Fibroblast of lung (primary cell): ENCODE data around the gene IFI27. TPM values are rescaled to one million over a fixed set of nuclear protein-coding genes. Genes with fewer than 3 reads are reported as not detected.

ENCODE experiments used
- DNase-seq, 2 donors: peaks; one replicate each; pipeline versions ENCODE4 v3.0.0 to v3.0.0-alpha.2; 2010; ENCODE audit warnings: low read depth in 2 of 2
- H2AFZ ChIP-seq: 2 replicates; pipeline ENCODE4 v1.5.1; 2012; ENCODE audit warnings: low read length, control low read depth, inconsistent platforms
- H3K27ac ChIP-seq: 2 replicates; pipeline ENCODE4 v1.5.1; 2011; ENCODE audit warnings: low read length, control low read depth; ENCODE audit not compliant: insufficient read depth
- H3K27me3 ChIP-seq: 2 replicates; pipeline ENCODE4 v1.5.1; 2011; ENCODE audit warnings: mild to moderate bottlenecking, low read length; ENCODE audit not compliant: control insufficient read depth, insufficient read depth
- H3K36me3 ChIP-seq: 2 replicates; pipeline ENCODE4 v1.5.1; 2011; ENCODE audit warnings: low read length; ENCODE audit not compliant: control insufficient read depth, insufficient read depth
- H3K4me1 ChIP-seq: 2 replicates; pipeline ENCODE4 v1.5.1; 2011; ENCODE audit warnings: low read length; ENCODE audit not compliant: control insufficient read depth, insufficient read depth; ENCODE audit errors: extremely low read depth
- H3K4me2 ChIP-seq: 2 replicates; pipeline ENCODE4 v1.5.1; 2011; ENCODE audit warnings: low read length, control low read depth; ENCODE audit not compliant: insufficient read depth; ENCODE audit errors: extremely low read depth
- H3K4me3 ChIP-seq, 4 experiments: fragments of 200-600 bp in 1 of 4; sonication (generic) in 1 of 4; replicated peaks in 1 of 4; 2 replicates each; pipeline ENCODE4 v1.5.1; 2011 to 2016; ENCODE audit warnings: low read length in 4 of 4, low read depth in 3 of 4, mild to moderate bottlenecking in 3 of 4, control low read depth in 2 of 4, inconsistent platforms in 1 of 4, mixed read lengths in 1 of 4; ENCODE audit not compliant: insufficient read depth in 1 of 4; ENCODE audit errors: control extremely low read depth in 1 of 4
- H3K79me2 ChIP-seq: 2 replicates; pipeline ENCODE4 v1.5.1; 2012; ENCODE audit warnings: mild to moderate bottlenecking, low read length, inconsistent platforms; ENCODE audit not compliant: control insufficient read depth, insufficient read depth
- H3K9ac ChIP-seq: 2 replicates; pipeline ENCODE4 v1.5.1; 2011; ENCODE audit warnings: mild to moderate bottlenecking, low read length, control low read depth; ENCODE audit not compliant: insufficient read depth
- H3K9me3 ChIP-seq: 2 replicates; pipeline ENCODE4 v1.5.1; 2012; ENCODE audit warnings: low read depth, low read length; ENCODE audit not compliant: control insufficient read depth, insufficient read depth
- H4K20me1 ChIP-seq: 2 replicates; pipeline ENCODE4 v1.5.1; 2011; ENCODE audit warnings: low read length; ENCODE audit not compliant: control insufficient read depth, insufficient read depth; ENCODE audit errors: extremely low read depth
- EZH2 ChIP-seq: IDR thresholded peaks from 2 replicates; pipeline ENCODE4 v1.5.1; 2012; ENCODE audit warnings: low read length, control low read depth, mild to moderate bottlenecking; ENCODE audit errors: missing control alignments
- polyA plus RNA-seq, 2 donors: library from polyadenylated mRNA; depleted of rRNA in 1 of 2; stranded (reverse) in 1 of 2; unstranded in 1 of 2; fragments of >200 nt; gene quantifications; 2 replicates each; pipeline ENCODE4 v1.2.1, GENCODE V29; 2011 to 2012; ENCODE audit warnings: missing spikeins in 1 of 2
- total RNA-seq: library from RNA; depleted of rRNA; stranded (reverse); fragments of >200 nt; gene quantifications from 2 replicates; pipeline ENCODE4 v1.2.1, GENCODE V29; 2014
- TF ChIP-seq, protein P1 (sequence below), 2 donors: IDR thresholded peaks in 1 of 2; conservative IDR thresholded peaks in 1 of 2; 1 replicate in 1 of 2; 2 replicates in 1 of 2; pipeline ENCODE4 v1.5.1; 2011 to 2012; ENCODE audit warnings: low read length in 2 of 2, control low read depth in 1 of 2, inconsistent platforms in 1 of 2, low read depth in 1 of 2, mild to moderate bottlenecking in 1 of 2

IFI27 gene
- total and polyA plus RNA-seq, 2 donors (not counting 1 experiment from before 2014, with no cell fraction given) = 7.9 to 32.2 TPM

DNA sequence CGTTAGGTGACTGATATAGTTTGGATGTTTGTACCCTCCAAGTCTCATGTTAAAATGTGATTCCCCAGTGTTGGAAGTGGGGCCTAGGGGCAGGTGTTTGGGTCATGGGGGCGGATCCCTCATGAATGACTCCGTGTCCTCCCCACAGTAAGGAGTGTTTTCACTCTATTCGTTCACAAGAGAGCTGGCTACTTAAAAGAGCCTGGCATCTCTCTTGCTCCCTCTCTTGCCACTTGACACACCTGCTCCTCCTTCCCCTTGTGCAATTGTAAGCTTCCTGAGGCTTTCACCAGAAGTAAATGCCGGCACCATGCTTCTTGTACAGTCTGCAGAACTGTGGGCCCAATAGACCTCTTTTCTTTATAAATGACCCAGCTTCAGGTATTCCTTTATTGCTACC is 16.3 kb downstream of the IFI27 start:
- DNase-seq = no peak
- Histone ChIP-seq H3K4me3 (no peak overlapping the region), H3K9ac (no peak overlapping the region), H2AFZ (no peak overlapping the region), H3K4me1 (no peaks in the 10 kb centered on the region), H3K36me3 (peaks cover 8% of the 10 kb centered on the region), H3K27ac (no peak overlapping the region), H3K4me2 (no peak overlapping the region), H4K20me1 (no peaks in the 10 kb centered on the region), H3K79me2 (no peaks in the 10 kb centered on the region), H3K9me3 (no peaks in the 10 kb centered on the region), H3K27me3 (no peaks in the 10 kb centered on the region)
- no peak for TF ChIP-seq EZH2
- TF ChIP-seq, protein P1, sequence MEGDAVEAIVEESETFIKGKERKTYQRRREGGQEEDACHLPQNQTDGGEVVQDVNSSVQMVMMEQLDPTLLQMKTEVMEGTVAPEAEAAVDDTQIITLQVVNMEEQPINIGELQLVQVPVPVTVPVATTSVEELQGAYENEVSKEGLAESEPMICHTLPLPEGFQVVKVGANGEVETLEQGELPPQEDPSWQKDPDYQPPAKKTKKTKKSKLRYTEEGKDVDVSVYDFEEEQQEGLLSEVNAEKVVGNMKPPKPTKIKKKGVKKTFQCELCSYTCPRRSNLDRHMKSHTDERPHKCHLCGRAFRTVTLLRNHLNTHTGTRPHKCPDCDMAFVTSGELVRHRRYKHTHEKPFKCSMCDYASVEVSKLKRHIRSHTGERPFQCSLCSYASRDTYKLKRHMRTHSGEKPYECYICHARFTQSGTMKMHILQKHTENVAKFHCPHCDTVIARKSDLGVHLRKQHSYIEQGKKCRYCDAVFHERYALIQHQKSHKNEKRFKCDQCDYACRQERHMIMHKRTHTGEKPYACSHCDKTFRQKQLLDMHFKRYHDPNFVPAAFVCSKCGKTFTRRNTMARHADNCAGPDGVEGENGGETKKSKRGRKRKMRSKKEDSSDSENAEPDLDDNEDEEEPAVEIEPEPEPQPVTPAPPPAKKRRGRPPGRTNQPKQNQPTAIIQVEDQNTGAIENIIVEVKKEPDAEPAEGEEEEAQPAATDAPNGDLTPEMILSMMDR (conservative IDR thresholded peaks at IDR 0.05 in 1 of 2, IDR thresholded peaks at IDR 0.05 in 1 of 2; ENCODE audit: low read depth in 1 of 2, low read length in 2 of 2) = no peak

DNA sequence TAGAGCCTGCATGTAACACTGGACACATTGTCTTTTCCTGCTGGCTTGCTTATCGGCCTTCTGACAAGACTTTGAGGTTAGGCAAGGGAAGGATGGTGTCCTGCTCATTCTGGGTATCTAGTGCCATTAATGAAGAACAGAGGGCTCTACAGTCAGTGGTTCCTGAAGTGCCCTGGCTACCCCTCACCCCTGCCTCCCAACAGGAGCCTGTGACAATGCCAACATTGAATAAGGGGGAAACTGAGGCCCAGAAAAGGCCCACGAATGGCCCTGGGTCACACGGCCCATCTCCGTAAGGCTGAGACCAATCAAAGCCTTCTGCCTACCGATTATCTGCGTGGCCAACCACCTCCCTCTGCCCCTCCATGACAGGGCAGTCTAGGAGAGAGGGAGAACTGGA is 16.8 kb downstream of the IFI27 start:
- no peaks in the 10 kb centered on the region for H3K27me3 ChIP-seq
- H2AFZ ChIP-seq = no peak overlapping the region
- no peaks in the 10 kb centered on the region for H3K9me3 ChIP-seq
- H3K9ac ChIP-seq = no peak overlapping the region
- no peaks in the 10 kb centered on the region for H3K79me2 ChIP-seq
- no peak overlapping the region for H3K27ac ChIP-seq
- H3K4me1 ChIP-seq = no peaks in the 10 kb centered on the region
- no peak for TF ChIP-seq EZH2
- TF ChIP-seq, protein P1 (conservative IDR thresholded peaks at IDR 0.05 in 1 of 2, IDR thresholded peaks at IDR 0.05 in 1 of 2; ENCODE audit: low read depth in 1 of 2, low read length in 2 of 2) = no peak
- peaks cover 8% of the 10 kb centered on the region for H3K36me3 ChIP-seq
- DNase-seq = no peak
- no peaks in the 10 kb centered on the region for H4K20me1 ChIP-seq
- no peak overlapping the region for H3K4me3 ChIP-seq
- H3K4me2 ChIP-seq = no peak overlapping the region

DNA sequence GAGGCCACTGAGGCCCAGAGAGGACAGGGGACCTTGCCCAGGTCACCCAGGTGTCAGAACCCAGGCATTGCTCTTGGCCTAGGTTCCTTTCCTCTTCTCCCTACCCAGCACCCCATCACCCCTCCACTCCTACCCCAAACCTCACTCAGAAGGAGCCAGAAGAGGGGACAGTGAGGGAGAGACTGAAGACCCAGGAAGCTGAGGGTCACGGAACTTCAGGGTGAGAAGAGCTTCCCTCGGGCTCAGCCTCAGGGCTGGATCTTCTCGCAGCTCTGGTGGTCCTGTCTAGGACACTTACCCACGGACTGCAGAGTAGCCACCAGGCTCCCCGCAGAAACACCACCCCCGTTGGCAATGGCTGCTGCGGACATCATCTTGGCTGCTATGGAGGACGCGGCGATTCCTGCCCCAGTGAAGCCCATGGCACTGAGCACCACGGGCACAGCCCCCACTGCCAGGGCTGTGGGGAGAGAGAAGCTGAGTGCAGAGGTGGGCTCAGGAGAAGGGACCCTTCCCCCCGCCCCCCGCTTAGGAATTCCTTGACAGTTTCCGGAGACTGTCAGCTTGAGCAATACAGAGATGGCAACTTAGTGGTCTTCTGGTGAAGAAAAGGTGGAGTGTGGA is 17.8 kb downstream of the IFI27 start:
- Histone ChIP-seq H3K36me3 (peaks cover 8% of the 10 kb centered on the region), H4K20me1 (no peaks in the 10 kb centered on the region), H3K4me1 (no peaks in the 10 kb centered on the region), H2AFZ (no peak overlapping the region), H3K27me3 (no peaks in the 10 kb centered on the region), H3K4me2 (peak overlapping the region; percentile 61), H3K27ac (no peak overlapping the region), H3K4me3 (peak overlapping the region in 2 of 4 experiments; percentile 73 to 84), H3K9me3 (no peaks in the 10 kb centered on the region), H3K9ac (no peak overlapping the region), H3K79me2 (no peaks in the 10 kb centered on the region)
- DNase-seq = no peak
- TF ChIP-seq EZH2 = no peak
- TF ChIP-seq, protein P1 (conservative IDR thresholded peaks at IDR 0.05 in 1 of 2, IDR thresholded peaks at IDR 0.05 in 1 of 2; ENCODE audit: low read depth in 1 of 2, low read length in 2 of 2) = no peak
